Measurements from ENCODE around the gene FRMPD2.

GRCh38 chr10:48305905-48306264 lies 31.4 kb upstream of the FRMPD2 start:
- TF ChIP-seq GATA2 (IDR thresholded peaks at IDR 0.05; ENCODE audit: low read depth, low read length) = no peak
- no peak for TF ChIP-seq GATA3 (IDR thresholded peaks at IDR 0.05; ENCODE audit: low read depth, low read length)
